HG03064 (cell line): ENCODE results near the gene KCNAB1.

Source experiments
- ATAC-seq: cut with Tn5 transposase; IDR thresholded peaks from one replicate; pipeline ENCODE4 v1.9.1; 2021; ENCODE audit warnings: low read depth; ENCODE audit not compliant: unreplicated experiment

The KCNAB1 gene

GRCh38 chr3:156353563-156353962 lies 233.2 kb downstream of the KCNAB1 start:
- ATAC-seq: no peak

- ATAC-seq: no peak
Measured at GRCh38 chr3:156356537-156357363, 236.4 kb downstream of the KCNAB1 start.

- no peak for ATAC-seq
Measured at GRCh38 chr3:156358232-156358631, 237.9 kb downstream of the KCNAB1 start.

- ATAC-seq: no peak
Measured at GRCh38 chr3:156359368-156359767, 239.0 kb downstream of the KCNAB1 start.

- no peak for ATAC-seq
Measured at GRCh38 chr3:156360083-156360482, 239.7 kb downstream of the KCNAB1 start.

GRCh38 chr3:156360963-156361362 lies 240.6 kb downstream of the KCNAB1 start:
- ATAC-seq: no peak

- ATAC-seq: no peak
Measured at GRCh38 chr3:156366559-156366958, 246.2 kb downstream of the KCNAB1 start.

- no peak for ATAC-seq
Measured at GRCh38 chr3:156368189-156368588, 247.8 kb downstream of the KCNAB1 start.

GRCh38 chr3:156371701-156372100 lies 251.3 kb downstream of the KCNAB1 start:
- no peak for ATAC-seq

- no peak for ATAC-seq
Measured at GRCh38 chr3:156373095-156373494, 252.7 kb downstream of the KCNAB1 start.

GRCh38 chr3:156373654-156374053 lies 253.3 kb downstream of the KCNAB1 start:
- no peak for ATAC-seq

- ATAC-seq: no peak
Measured at GRCh38 chr3:156376199-156376598, 255.8 kb downstream of the KCNAB1 start.

GRCh38 chr3:156377266-156377665 lies 256.9 kb downstream of the KCNAB1 start:
- no peak for ATAC-seq

- no peak for ATAC-seq
Measured at GRCh38 chr3:156377718-156378117, 257.3 kb downstream of the KCNAB1 start.

GRCh38 chr3:156378871-156379270 lies 258.5 kb downstream of the KCNAB1 start:
- no peak for ATAC-seq

GRCh38 chr3:156379327-156379726 lies 258.9 kb downstream of the KCNAB1 start:
- ATAC-seq: no peak

GRCh38 chr3:156381253-156381652 lies 260.9 kb downstream of the KCNAB1 start:
- no peak for ATAC-seq

GRCh38 chr3:156382458-156383346 lies 262.3 kb downstream of the KCNAB1 start:
- ATAC-seq: no peak

- ATAC-seq: no peak
Measured at GRCh38 chr3:156383441-156384025, 263.2 kb downstream of the KCNAB1 start.

- no peak for ATAC-seq
Measured at GRCh38 chr3:156388497-156389448, 268.4 kb downstream of the KCNAB1 start.
